C4-2B (cell line): ENCODE results near the gene SIK3.

Experiments used
- CTCF ChIP-seq: fragments of 450-650 bp; conservative IDR thresholded peaks from 2 replicates; pipeline ENCODE4 v1.5.1; 2017; ENCODE audit warnings: mild to moderate bottlenecking
- ZFX ChIP-seq: fragments of 450-650 bp; IDR thresholded peaks from 2 replicates; pipeline ENCODE4 v1.6.1; 2017

GRCh38 chr11:117026593-117027330, 71.5 kb downstream of the SIK3 start:
- TF ChIP-seq CTCF (no peak), ZFX (no peak)
